Measurements from ENCODE around the gene TACO1. TPM values are rescaled to one million over a fixed set of nuclear protein-coding genes. Genes with fewer than 3 reads are reported as not detected.

Gene TACO1
- total and polyA plus RNA-seq, 2 donors (not counting 1 experiment from before 2014, with no cell fraction given): 18.7 to 26.9 TPM

DNA sequence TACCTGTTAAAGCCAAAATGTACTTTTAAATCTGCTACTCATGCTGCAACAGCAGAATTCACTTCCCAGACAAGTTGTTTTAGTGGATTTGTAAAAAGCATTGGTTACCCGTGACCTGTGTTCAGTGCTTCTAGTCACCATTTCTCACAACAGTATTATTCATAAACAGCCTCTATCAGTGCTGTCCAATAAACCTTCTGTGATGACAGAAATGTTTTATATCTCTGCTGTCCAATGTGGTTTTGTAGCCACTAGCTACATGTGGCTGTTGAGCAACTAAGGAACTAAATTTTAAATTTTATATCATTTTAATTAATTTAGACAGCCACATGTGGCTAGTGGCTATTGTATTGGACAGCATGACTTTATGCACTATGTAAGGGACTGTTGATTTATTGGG, 34.1 kb downstream of the TACO1 start:
- DNase-seq (ENCODE audit: low read depth in 2 of 2): no peak
- H3K4me3 ChIP-seq (replicated peaks in 1 of 4; ENCODE audit: control extremely low read depth in 1 of 4, insufficient read depth in 1 of 4, low read depth in 3 of 4, low read length in 4 of 4): no peak overlapping the region
- no peaks in the 10 kb centered on the region for H4K20me1 ChIP-seq (ENCODE audit: control insufficient read depth, extremely low read depth, insufficient read depth, low read length)
- no peaks in the 10 kb centered on the region for H3K79me2 ChIP-seq (ENCODE audit: control insufficient read depth, insufficient read depth, low read length)
- H3K9me3 ChIP-seq (ENCODE audit: control insufficient read depth, insufficient read depth, low read depth, low read length): no peaks in the 10 kb centered on the region
- H3K9ac ChIP-seq (ENCODE audit: insufficient read depth, low read length): no peak overlapping the region
- no peak overlapping the region for H3K27ac ChIP-seq (ENCODE audit: insufficient read depth, low read length)
- H3K27me3 ChIP-seq (ENCODE audit: control insufficient read depth, insufficient read depth, low read length): no peaks in the 10 kb centered on the region
- no peaks in the 10 kb centered on the region for H3K4me1 ChIP-seq (ENCODE audit: control insufficient read depth, extremely low read depth, insufficient read depth, low read length)
- H3K36me3 ChIP-seq (ENCODE audit: control insufficient read depth, insufficient read depth, low read length): peaks cover 4% of the 10 kb centered on the region
- no peak overlapping the region for H2AFZ ChIP-seq (ENCODE audit: low read length)
- no peak overlapping the region for H3K4me2 ChIP-seq (ENCODE audit: extremely low read depth, insufficient read depth, low read length)
- no peak for TF ChIP-seq EZH2 (IDR thresholded peaks at IDR 0.05; ENCODE audit: low read length, missing control alignments)
- TF ChIP-seq, protein P1, sequence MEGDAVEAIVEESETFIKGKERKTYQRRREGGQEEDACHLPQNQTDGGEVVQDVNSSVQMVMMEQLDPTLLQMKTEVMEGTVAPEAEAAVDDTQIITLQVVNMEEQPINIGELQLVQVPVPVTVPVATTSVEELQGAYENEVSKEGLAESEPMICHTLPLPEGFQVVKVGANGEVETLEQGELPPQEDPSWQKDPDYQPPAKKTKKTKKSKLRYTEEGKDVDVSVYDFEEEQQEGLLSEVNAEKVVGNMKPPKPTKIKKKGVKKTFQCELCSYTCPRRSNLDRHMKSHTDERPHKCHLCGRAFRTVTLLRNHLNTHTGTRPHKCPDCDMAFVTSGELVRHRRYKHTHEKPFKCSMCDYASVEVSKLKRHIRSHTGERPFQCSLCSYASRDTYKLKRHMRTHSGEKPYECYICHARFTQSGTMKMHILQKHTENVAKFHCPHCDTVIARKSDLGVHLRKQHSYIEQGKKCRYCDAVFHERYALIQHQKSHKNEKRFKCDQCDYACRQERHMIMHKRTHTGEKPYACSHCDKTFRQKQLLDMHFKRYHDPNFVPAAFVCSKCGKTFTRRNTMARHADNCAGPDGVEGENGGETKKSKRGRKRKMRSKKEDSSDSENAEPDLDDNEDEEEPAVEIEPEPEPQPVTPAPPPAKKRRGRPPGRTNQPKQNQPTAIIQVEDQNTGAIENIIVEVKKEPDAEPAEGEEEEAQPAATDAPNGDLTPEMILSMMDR (conservative IDR thresholded peaks at IDR 0.05 in 1 of 2, IDR thresholded peaks at IDR 0.05 in 1 of 2; ENCODE audit: low read depth in 1 of 2, low read length in 2 of 2): no peak

DNA sequence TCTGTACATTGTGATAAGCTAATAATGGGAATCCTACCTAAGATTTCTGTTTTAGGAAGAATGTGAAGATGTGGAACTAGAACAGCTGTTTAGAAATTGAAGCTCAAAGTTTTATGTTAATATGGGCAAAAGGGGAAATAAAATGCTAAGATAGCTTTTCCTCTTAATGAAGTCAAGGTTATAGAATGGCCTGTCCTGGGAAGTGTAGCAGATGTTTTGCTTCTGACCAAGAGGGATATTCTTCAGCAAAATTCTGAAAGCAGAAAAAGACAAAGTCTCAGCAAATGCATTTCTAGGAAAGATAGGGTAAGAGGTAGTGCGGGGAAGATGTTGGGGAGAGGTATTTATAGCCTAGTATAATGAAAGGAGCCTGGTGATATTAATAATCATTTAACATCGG, 34.6 kb downstream of the TACO1 start:
- DNase-seq (ENCODE audit: low read depth in 2 of 2): no peak
- Histone ChIP-seq H3K79me2 (ENCODE audit: control insufficient read depth, insufficient read depth, low read length) (no peaks in the 10 kb centered on the region), H2AFZ (ENCODE audit: low read length) (no peak overlapping the region), H3K4me2 (ENCODE audit: extremely low read depth, insufficient read depth, low read length) (no peak overlapping the region), H3K9me3 (ENCODE audit: control insufficient read depth, insufficient read depth, low read depth, low read length) (no peaks in the 10 kb centered on the region), H3K27ac (ENCODE audit: insufficient read depth, low read length) (no peak overlapping the region), H3K4me1 (ENCODE audit: control insufficient read depth, extremely low read depth, insufficient read depth, low read length) (no peaks in the 10 kb centered on the region), H3K27me3 (ENCODE audit: control insufficient read depth, insufficient read depth, low read length) (no peaks in the 10 kb centered on the region), H3K4me3 (replicated peaks in 1 of 4; ENCODE audit: control extremely low read depth in 1 of 4, insufficient read depth in 1 of 4, low read depth in 3 of 4, low read length in 4 of 4) (no peak overlapping the region), H4K20me1 (ENCODE audit: control insufficient read depth, extremely low read depth, insufficient read depth, low read length) (no peaks in the 10 kb centered on the region), H3K9ac (ENCODE audit: insufficient read depth, low read length) (no peak overlapping the region), H3K36me3 (ENCODE audit: control insufficient read depth, insufficient read depth, low read length) (peaks cover 4% of the 10 kb centered on the region)
- TF ChIP-seq, protein P1 (conservative IDR thresholded peaks at IDR 0.05 in 1 of 2, IDR thresholded peaks at IDR 0.05 in 1 of 2; ENCODE audit: low read depth in 1 of 2, low read length in 2 of 2): no peak
- TF ChIP-seq EZH2 (IDR thresholded peaks at IDR 0.05; ENCODE audit: low read length, missing control alignments): no peak

DNA sequence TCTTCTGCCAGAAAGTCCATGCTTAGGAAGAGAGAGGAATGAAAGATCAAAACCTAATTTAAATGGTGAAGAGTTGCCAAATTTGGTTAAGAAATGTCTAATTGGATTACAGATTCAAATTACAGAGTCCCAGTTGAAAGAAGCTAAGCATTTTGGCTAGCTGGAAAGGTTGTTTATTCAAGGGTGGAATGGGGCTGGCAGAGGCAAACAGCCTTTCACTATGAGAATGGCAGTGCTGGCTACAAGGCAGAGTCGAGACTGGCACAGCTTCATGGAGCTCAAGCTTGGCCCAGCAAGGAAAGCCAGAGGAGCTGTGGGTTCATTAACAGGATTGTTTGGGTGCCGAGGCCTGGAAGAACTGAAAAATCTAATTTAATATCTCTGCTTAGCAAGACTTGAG, 35.1 kb downstream of the TACO1 start:
- TF ChIP-seq, protein P1 (conservative IDR thresholded peaks at IDR 0.05 in 1 of 2, IDR thresholded peaks at IDR 0.05 in 1 of 2; ENCODE audit: low read depth in 1 of 2, low read length in 2 of 2): no peak
- DNase-seq (ENCODE audit: low read depth in 2 of 2): no peak
- Histone ChIP-seq H3K4me1 (ENCODE audit: control insufficient read depth, extremely low read depth, insufficient read depth, low read length) (no peaks in the 10 kb centered on the region), H3K36me3 (ENCODE audit: control insufficient read depth, insufficient read depth, low read length) (peaks cover 4% of the 10 kb centered on the region), H3K27ac (ENCODE audit: insufficient read depth, low read length) (no peak overlapping the region), H4K20me1 (ENCODE audit: control insufficient read depth, extremely low read depth, insufficient read depth, low read length) (no peaks in the 10 kb centered on the region), H3K4me3 (replicated peaks in 1 of 4; ENCODE audit: control extremely low read depth in 1 of 4, insufficient read depth in 1 of 4, low read depth in 3 of 4, low read length in 4 of 4) (no peak overlapping the region), H2AFZ (ENCODE audit: low read length) (no peak overlapping the region), H3K79me2 (ENCODE audit: control insufficient read depth, insufficient read depth, low read length) (no peaks in the 10 kb centered on the region), H3K9ac (ENCODE audit: insufficient read depth, low read length) (no peak overlapping the region), H3K27me3 (ENCODE audit: control insufficient read depth, insufficient read depth, low read length) (no peaks in the 10 kb centered on the region), H3K9me3 (ENCODE audit: control insufficient read depth, insufficient read depth, low read depth, low read length) (no peaks in the 10 kb centered on the region), H3K4me2 (ENCODE audit: extremely low read depth, insufficient read depth, low read length) (no peak overlapping the region)

Measured in fibroblast of lung (primary cell).